NCI-H510A (cell line): Measurements from ENCODE around the gene HPS4.
"Not testable (repeated sequence)": the region's sequence is repeated elsewhere in the genome, so short reads cannot be mapped to it uniquely, and the experiment has no call there.

Experiments used
- DNase-seq: peaks from one replicate; lab custom pipeline; 2025; lab: John Stamatoyannopoulos, UW

The HPS4 gene

DNA sequence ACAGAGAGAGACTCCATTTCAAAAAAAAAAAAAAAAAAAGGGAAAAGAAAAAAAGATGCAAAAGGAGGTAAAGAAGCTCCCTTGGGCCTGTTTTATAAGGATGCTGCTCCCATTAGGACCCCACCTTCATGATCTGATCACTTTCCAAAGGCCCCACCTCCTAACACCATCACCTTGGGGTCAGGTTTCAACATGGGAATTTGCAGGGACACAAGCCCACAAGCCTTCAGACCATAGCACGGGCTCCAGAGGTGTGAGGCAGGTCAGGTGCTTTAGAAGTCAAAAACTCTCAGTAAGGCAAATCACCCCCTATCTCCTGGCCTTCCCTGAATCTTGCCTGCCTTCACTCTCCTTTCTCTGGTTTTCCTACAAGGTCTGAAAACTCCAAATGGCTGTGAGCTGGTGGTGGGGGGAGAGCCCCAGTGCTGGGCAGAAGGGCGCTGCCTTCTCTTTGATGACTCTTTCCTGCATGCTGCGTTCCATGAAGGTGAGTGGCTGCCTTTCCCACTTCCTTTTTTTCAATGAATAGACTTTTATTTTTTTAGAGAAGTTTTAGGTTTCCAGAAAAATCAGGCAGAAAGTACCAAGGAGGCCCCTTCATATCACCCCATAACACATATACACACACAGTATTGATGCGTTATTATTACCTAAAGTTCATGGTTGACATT is 41.4 kb downstream of the HPS4 start:
- DNase-seq: no peak

DNA sequence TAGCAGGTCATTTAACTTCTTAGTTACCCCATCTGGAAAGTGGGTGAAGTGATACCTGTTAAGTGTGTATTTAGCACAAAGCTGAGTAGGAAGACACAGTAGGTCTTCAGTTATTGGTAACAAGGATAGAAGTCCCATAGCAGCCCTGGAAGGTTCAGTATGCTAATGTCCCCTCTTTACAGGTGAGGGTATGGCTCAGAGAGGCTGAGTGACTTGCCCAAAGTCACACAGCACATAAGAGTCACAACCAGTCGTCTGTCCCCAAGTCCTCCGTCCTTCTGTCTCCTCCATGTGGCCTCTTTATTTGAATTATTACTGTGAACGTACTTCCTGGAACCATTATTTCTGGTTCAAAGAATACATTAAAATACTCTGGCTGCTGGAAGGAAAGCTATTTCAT is 44.0 kb downstream of the HPS4 start:
- DNase-seq: no peak

DNA sequence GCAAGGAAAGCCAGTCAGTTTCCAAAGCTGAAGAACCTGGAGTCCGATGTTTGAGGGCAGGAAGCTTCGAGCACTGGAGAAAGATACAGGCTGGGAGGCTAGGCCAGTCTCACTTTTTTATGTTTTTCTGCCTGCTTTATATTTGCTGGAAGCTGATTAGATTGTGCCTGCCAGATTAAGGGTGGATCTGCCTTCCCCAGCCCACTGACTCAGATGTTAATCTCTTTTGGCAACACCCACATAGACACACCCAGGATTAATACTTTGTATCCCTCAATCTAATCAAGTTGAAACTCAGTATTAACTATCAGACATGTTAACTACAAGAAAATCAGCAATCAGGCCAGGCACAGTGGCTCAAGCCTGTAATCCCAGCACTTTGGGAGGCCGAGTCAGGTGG is 44.8 kb downstream of the HPS4 start:
- DNase-seq: not testable (repeated sequence)

DNA sequence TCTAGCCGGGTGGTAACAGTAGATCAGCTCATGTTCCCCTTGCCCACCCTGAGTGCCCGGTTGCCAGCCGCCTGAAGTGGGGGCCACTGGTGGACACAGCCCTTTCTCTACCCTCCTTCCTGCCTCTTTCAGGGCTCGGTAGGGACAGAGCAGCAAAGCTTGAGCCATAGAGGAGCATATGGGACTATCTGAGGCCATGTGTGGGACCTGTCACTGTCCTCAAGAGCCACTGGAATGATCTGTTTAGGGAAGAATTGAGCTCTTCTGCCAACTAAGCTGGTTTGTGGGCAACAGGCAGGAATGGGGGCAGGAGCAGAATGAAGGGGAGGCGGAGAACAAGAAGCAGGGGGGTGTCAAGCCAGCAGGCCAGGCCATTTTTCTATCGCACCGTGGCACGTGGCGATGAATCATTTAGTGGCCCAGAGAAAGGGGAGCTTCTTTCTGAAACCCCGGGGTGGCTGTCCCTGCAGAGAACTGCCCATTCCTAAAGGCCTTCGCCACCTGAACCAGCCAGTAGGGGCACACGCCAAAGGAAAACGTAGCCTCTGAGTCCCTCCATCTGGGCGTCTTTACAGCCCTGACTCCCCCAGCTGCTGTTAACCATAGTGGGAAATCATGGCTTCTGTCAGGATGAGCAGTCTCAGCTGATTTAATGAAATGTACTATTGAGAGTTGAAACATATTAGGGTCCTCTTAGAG is 45.7 kb downstream of the HPS4 start:
- DNase-seq: no peak

DNA sequence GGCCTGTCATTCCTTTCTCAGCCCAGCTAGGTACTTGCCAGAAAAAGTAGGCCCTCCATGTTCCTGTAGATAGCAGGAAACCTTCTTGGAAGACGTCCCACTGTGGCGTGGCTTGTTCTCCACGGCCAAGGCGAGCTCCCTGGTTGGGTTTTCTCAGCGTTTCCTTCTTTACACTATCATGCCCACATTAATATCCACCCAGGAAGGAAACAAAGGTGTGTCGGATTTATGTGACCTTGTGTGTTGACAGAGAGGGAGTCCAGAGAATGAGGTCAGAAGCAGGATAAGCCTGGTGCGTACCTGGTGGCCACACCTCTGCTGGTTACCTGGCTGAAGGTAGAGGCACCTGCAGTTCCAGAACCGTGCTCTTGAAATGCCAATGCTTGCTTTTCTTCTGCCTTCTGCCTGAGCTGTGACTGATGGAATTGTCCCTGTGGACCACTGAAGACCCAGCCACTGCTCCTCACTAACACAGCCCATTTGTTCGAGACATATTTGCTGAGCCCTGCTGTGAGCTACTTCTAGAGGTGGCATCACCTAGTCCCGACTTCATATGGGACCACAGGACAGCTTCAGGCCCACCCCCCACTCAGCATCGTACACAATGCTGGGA is 46.6 kb downstream of the HPS4 start:
- DNase-seq: no peak

DNA sequence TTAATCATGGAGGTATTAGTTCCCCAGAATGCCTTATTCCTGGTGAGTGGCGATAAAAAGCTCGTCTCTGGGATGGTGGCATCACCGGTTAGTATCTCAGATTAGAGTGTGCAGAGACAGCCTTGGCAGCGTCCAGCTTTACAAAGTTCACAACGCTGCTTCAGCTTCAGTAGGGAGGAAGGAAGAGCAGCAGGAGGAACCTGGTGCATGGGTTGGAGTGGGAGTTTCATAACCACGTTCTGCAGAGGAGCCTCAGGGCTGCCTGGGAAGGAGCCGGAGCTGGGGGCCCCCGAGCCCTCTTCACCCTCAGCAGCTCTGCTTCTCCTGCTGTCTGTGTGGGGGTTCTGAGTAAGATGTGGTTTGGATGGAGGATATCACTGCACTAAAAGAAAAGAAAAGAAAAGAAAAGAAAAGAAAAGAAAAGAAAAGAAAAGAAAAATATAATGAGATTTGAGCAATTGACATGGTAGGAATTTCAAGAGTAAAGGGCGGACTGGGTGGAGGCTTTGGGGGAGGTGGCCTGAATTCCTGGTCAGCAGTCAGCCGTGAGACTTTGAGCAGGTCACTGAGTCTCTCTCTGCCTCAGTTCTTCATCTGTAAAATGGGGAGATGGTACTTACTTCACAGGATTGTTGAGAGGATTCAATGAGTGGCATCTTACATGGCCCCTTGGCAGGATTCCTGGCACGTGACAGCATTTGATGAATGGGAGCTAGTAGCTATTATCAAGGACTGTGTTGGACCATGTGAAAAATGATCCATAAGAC is 48.1 kb downstream of the HPS4 start:
- DNase-seq: no peak

DNA sequence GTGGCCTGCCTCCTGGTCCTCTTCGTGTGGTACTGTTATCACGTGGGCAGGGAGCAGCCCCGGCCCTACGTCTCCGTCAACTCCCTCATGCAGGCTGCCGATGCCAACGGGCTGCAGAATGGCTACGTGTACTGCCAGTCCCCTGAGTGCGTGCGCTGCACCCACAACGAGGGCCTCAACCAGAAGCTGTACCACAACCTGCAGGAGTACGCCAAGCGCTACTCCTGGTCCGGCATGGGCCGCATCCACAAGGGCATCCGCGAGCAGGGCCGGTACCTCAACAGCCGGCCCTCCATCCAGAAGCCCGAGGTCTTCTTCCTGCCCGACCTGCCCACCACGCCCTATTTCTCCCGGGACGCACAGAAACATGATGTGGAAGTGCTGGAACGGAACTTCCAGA is 49.8 kb downstream of the HPS4 start:
- no peak for DNase-seq

- DNase-seq: no peak
Observed at GRCh38 chr22:26432619-26433311, 50.8 kb downstream of the HPS4 start.

DNA sequence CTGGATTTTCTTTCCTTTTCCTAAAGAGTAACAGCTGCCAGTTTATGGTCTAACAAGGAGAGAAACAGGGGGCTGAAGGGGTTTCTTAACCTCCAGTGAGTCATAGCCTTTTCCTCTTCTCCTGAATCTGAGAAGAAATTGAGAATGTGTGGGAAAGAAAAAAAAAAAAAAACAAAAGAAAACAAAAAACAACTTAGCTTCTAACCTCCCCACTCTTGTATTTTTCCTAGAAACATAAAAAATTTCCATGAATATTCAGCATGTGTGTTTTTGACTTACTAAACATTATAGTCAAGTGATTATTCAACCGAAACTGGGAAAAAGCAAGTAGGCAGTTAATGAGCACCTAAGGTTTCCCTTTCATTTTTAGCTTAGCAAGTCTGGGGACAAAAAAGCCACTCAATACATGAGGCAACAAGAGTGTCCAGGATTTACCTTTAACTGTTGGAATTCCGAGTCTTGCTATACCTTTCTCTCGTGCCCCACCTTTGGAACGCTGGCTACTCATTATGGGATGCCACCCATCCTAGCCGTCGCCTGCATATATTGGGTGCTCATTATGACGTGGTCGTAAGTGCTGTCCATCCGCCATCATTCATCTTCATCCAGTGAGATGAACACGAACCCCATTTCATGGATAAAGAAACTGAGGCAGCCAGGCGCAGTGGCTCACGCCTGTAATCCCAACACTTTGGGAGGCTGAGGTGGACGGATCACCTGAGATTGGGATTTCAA is 52.2 kb downstream of the HPS4 start:
- no peak for DNase-seq

DNA sequence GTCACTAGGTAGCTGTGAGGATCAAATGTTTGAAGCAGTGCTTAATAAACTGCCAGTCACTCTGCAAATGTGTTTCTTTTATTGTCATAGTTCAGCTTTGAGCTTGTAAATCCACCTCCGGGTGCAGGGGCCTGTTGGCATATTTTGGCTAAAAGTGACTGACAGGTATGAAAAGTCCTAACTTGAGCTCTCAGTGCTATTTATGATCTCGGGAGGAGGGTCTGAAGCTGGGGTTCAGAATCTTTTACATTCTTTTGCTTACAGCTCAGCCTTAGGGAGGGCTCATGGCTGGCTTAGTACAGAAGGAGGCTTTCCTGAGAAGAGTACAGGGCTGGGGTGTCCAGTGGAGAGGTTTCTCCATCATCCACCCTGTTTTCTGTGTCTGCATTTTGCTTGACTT is 53.0 kb downstream of the HPS4 start:
- DNase-seq: no peak

DNA sequence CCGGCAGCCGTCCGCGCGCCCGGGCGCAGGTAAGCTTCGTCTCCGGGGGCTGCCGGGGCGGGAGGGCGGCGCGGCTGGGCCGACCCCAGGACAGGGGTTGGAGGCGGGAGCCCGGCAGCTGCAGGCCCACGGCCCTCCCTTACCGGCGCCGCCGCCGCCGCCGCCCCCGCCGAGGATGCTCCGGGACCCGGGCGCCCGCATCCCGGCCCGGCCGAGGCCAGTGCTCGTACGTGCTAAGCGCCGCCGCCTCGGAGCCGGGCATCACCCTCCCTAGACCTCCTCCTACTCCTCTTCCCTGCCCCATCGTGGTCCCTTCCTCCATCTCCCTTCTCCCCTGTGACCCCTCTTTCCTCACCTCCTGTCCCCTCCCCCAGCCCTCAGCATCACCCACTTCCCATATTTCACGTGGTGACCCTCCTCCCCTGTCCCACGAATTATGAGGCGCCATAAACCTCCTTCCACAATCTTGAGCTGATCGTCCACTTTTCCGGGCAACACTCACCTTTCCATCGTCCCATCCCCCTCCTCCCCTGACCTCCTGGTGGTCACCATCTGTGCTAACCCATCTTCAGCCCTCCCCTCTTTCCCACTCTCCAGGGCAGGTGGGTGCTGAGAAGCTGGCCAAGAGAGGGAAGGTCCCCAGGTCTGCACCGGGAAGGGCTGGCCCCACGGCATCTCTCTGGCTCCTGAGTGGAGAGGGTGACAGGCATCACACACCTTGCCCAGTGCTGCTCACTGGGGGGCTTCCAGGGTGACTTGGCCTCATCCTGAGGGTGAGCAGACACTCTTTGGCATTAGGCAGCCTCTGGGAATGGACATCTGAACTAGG is 53.9 kb downstream of the HPS4 start:
- no peak for DNase-seq

- peak; percentile 40 for DNase-seq
Observed at GRCh38 chr22:26428515-26429457, 54.8 kb downstream of the HPS4 start, which contains the start of gene ASPHD2. Gene ASPHD2, plus strand, starts transcription at chr22:26429260. Its CDS starts 4,356 bp downstream, at chr22:26433616.

GRCh38 chr22:26426924-26427323 is 56.7 kb downstream of the HPS4 start:
- DNase-seq: no peak

GRCh38 chr22:26418620-26419019 is 65.0 kb downstream of the HPS4 start:
- no peak for DNase-seq

DNA sequence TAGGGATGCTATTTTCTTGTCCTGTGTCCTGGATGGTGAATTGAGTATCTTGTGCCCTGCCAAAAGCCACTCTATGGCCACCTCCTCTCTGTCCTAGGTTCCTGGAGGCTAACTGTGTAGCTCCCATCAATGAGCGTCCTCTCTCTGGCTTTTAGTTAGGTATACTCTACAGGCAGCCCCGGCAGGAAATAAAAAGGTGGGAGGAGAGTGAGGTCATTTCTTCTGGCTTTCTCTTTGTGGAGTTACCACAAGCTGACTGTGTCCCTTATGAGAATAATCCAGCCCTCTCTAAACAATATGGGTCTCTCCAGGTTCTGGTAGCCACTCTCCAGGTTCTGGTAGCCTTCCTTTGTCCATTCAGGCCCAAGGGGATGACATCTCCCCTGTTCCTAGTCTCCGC is 66.2 kb downstream of the HPS4 start:
- no peak for DNase-seq

DNA sequence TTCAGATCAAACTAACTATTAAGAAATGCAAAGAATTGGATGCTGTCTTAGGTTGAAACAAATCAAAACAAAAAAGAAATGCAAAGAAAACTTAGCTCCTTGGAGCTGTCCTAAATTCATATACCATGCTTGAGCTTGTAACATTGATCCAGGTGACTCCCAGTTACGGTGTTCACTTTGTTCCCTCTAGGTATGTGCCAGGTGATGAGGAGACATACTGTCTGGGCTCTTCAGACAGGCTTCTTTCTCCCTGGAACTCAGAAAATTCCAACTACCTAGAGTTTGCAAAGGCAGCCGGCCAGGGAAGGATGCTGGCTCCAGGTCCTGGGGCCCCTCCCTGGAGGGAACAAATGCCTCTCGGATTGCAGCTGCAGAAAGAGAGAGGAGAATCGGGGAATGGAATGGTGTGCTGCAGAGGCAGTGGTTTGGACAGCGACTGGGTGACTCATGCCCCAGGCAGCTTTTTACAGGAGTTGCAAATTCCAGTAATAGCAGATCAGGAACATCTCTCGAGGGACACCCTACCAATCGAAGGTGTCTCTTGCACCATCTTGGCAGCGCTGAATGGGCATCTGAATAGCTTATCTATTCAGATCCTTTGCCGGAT is 66.8 kb downstream of the HPS4 start:
- DNase-seq: no peak

DNA sequence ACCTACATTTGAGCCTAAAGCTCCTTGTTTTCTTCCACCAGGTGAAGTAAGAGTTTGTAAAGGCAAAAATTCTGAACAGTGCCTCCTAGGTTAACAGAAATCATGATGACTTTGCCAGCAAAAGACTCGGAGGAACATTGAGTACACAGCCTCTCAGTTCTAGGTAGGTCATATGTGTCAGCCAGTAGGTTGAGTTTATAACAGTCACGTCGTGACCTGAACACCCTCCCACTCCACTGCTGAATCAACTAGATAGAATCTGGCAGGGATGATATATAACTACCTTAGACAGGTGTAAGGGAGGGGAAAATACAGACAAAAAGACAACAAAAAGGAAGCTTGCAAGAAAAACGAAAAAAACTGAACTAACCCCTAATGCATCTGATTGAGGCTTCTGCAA is 67.3 kb downstream of the HPS4 start:
- no peak for DNase-seq

GRCh38 chr22:26414347-26414746 is 69.2 kb downstream of the HPS4 start:
- DNase-seq: no peak

DNA sequence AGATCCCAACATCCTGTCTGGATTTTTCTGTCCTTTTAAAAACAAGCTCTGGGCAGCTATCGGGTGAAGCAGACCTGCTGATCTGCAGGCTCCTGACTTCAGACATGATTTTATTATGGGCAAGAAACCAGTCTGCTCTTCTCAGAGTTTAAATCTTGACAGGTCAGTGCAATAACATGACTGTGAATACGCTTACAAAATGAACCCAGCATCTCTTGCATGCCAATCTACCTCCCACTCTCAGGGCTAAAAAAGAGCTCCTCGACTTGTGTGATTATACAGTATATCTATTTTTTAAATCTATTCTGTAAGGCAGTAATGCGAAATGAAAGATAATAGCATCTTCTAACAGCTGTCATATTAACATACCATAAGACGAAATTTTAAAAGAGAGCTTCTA is 73.2 kb downstream of the HPS4 start:
- DNase-seq: no peak
